Activated T-cell treated with anti-CD3 and anti-CD28 coated beads, Interleukin-2, amount 50 U/mL, for 48 hours (primary cell): ENCODE measurements around the gene AGK.
A peak's percentile ranks its signal among the peaks of the same experiment; 100 is the strongest.

Experiments
- DNase-seq, 2 experiments: peaks; one replicate each; pipeline ENCODE4 v3.0.0-alpha.2; 2020

AGK gene

GRCh38 chr7:141551094-141551781 lies at the start of gene AGK:
AGK (plus strand) TSS chr7:141551410; CDS start chr7:141555467, 4,057 bp downstream.
- peak; percentile 90 to 91 for DNase-seq

- DNase-seq, result no peak
These were observed 49.8 kb upstream of the AGK start for GRCh38 chr7:141501451-141501850.

- peak in 1 of 2 experiments; percentile 20 for DNase-seq
These were observed 39.9 kb upstream of the AGK start for GRCh38 chr7:141511316-141511675.

GRCh38 chr7:141511676-141512396 lies 39.4 kb upstream of the AGK start:
- DNase-seq, result peak; percentile 21 to 24

- DNase-seq, result no peak
These were observed 38.6 kb upstream of the AGK start for GRCh38 chr7:141512597-141512996.

- DNase-seq, result no peak
These were observed 37.5 kb upstream of the AGK start for GRCh38 chr7:141513720-141514119.

- DNase-seq, result no peak
These were observed 35.3 kb upstream of the AGK start for GRCh38 chr7:141515941-141516340.

GRCh38 chr7:141519623-141520022 lies 31.6 kb upstream of the AGK start:
- DNase-seq, result no peak

GRCh38 chr7:141522657-141523342 lies 28.4 kb upstream of the AGK start:
- DNase-seq, result no peak

- no peak for DNase-seq
These were observed 25.2 kb upstream of the AGK start for GRCh38 chr7:141525973-141526514.

- DNase-seq, result no peak
These were observed 24.1 kb upstream of the AGK start for GRCh38 chr7:141527076-141527475.

- DNase-seq, result no peak
These were observed 22.8 kb upstream of the AGK start for GRCh38 chr7:141528399-141528798.

GRCh38 chr7:141533149-141533949 lies 17.9 kb upstream of the AGK start:
- peak; percentile 67 to 69 for DNase-seq

- no peak for DNase-seq
These were observed 16.2 kb upstream of the AGK start for GRCh38 chr7:141534757-141535737.

GRCh38 chr7:141537906-141538305 lies 13.3 kb upstream of the AGK start:
- no peak for DNase-seq

GRCh38 chr7:141541375-141541774 lies 9.8 kb upstream of the AGK start:
- no peak for DNase-seq

GRCh38 chr7:141544831-141545230 lies 6.4 kb upstream of the AGK start:
- DNase-seq, result no peak

- DNase-seq, result no peak
These were observed 1.6 kb upstream of the AGK start for GRCh38 chr7:141549582-141549981.

- DNase-seq, result peak in 1 of 2 experiments; percentile 44
These were observed 670 bp upstream of the AGK start for GRCh38 chr7:141550386-141551093.

GRCh38 chr7:141551782-141552181 lies 572 bp downstream of the AGK start:
- no peak for DNase-seq

GRCh38 chr7:141557360-141557759 lies 6.2 kb downstream of the AGK start:
- DNase-seq, result no peak
